ENCODE results near the gene RASGRP4.

DNA sequence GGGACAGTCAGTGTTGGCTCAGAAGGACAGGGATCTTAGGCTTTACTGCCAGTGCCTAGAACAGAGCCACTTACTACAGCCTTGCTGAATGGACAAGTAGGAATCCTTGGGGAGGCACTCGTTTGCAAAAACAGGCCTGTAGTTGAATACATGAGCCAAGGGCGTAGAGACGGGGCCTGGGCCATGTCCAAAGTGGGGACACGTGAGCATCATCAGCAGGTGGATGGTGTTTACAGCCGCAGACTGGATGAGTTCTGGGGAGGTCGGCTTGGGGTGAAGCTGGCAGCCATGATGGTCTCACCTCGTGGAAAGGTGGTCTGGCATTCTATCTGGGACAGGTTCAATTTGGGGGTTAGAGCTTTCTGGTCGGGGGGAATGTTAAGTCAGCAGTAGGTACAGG lies 25.0 kb upstream of the RASGRP4 start:
- TF ChIP-seq, protein P1, sequence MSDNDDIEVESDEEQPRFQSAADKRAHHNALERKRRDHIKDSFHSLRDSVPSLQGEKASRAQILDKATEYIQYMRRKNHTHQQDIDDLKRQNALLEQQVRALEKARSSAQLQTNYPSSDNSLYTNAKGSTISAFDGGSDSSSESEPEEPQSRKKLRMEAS (IDR thresholded peaks at IDR 0.05) = no peak
- no peak for TF ChIP-seq POLR2A (IDR thresholded peaks at IDR 0.05; ENCODE audit: borderline replicate concordance, extremely low read depth, insufficient read depth, insufficient read length)

Data from HCT116 (cell line).